ENCODE measurements around the gene PNMA6A.
"Not testable (repeated sequence)": the region's sequence is repeated elsewhere in the genome, so short reads cannot be mapped to it uniquely, and the experiment has no call there.

Gene PNMA6A

GRCh38 chrX:153071909-153072583, at the start of gene PNMA6A:
Gene PNMA6A (plus strand): TSS chrX:153072454. CDS start chrX:153073063, 609 bp downstream.
- DNase-seq: not testable (repeated sequence)

DNA sequence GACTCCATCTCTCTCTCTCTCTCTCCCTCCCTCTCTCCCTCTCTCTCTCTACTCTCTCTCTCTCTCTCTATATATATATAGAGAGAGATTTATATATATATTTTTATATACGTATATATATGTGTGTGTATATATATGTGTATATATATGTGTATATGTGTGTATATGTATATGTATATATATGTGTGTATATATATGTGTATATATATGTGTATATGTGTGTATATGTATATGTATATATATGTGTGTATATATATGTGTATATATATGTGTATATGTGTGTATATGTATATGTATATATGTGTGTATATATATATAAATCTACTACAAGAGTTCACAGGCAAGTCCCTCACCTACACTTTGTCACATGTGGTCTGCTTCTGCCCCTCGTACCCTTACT, 45.8 kb upstream of the PNMA6A start:
- DNase-seq: not testable (repeated sequence)

DNA sequence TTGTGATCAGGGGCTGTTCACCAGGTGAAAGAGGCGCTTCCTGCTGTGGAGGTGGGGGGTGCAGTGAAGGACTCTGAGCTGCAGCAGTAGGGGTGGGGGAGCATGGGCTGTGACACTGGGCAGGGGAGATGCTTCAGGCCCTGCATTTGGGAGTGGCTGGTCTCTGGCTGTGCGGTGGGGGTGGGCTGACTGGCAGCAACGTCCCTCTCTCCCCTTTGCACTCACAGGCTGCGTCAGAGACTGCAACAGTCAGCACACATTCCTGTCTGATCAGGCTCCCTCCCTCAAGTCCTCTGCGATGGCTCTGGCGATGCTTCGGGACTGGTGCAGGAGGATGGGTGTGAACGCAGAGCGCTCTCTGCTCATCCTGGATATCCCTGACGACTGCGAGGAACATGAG, 43.8 kb upstream of the PNMA6A start:
- not testable (repeated sequence) for DNase-seq

GRCh38 chrX:153029162-153029561, 43.1 kb upstream of the PNMA6A start:
- DNase-seq: no peak

DNA sequence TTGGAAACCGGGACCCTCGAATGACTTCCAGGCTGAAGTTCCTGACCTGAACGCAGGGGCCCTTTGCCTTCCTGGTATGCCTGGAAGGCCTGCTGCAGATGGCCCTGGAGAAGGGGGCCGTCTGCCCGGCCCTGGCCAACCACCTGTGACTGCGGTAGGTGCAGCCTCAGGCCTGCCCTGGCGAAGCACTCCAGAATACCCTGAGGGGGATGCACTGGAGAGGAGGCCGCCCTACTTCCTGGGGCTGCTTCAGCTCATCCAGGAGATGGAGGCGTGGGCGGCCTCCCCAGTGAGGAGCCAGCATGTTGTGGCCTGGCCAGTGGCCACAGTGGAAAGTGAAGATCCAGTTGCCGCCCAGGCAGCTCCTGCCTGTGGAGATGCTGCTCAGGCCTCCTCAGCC, 42.4 kb upstream of the PNMA6A start:
- no peak for DNase-seq

DNA sequence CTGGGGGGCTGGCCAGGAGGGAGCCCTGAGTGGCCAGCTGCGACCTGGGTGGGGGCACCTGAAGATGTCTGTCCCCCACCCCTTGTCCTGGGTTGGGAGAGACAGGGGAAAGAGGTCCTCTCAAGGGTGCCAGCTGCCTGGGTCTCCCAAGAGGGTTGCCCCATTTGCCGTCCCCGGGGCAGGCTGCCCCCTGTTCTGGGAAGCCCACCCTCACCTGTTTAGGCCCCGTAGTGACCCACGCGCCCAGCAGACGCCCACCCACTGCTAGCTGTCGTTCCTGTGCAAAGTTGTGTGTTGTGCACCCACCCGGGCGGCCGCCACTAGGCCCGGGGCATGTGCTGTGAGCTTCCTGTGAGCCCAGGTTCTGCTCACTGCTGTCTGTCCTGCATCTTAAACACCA, 41.5 kb upstream of the PNMA6A start:
- no peak for DNase-seq

GRCh38 chrX:153032397-153033118, 39.7 kb upstream of the PNMA6A start:
- peak; percentile 34 for DNase-seq

GRCh38 chrX:153049093-153049492, 23.2 kb upstream of the PNMA6A start:
- no peak for DNase-seq

- DNase-seq: no peak
These were observed 19.7 kb upstream of the PNMA6A start for GRCh38 chrX:153052534-153052933.

DNA sequence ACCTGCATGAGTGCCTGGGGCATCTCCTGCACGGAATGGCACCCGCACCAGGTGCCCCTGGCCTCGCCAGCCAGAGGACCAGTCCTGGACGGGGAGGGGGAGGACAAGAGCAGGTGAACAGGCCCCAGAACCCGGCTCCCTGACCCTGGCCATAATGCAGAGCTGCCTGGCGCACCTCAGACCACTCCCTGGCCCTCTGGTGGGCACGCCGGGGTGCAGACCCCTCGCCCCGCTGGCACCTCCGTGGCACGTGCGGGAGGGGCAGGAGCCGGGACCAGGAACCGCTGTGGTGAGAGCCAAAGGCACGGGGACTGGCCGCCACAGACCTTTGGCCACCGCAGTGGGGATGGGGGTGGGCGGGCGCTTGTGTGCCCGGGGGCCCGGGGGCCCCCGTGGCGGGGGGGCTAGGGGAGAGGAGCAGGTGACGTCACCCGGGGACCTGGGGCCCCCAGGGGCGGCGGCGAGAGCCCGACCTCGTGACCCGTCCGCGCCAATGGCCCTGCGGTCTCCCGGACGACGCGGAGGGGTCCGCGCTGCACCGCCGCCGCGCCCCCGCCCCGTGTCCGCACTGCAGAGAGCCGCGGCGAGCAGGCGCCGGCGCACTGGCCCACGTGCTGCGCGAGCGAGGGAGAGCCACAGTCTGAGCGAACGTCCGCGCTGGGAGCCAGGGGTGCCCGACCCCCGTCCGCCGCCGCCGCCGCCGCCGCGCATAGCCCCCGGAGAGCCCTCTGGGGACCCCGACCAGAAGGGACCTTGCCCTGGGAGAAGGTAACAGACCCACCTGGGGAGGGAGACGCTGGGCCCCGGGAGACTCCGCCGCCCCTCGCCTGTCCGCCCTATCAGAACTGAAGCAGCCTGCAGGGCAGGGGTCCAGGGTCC, 16.1 kb upstream of the PNMA6A start, which contains the start of gene PNMA3:
Gene PNMA3, plus strand, starts transcription at position 600 of the 879 bp plus-strand sequence. CDS start 586 bp downstream, outside the sequence.
- DNase-seq: no peak

DNA sequence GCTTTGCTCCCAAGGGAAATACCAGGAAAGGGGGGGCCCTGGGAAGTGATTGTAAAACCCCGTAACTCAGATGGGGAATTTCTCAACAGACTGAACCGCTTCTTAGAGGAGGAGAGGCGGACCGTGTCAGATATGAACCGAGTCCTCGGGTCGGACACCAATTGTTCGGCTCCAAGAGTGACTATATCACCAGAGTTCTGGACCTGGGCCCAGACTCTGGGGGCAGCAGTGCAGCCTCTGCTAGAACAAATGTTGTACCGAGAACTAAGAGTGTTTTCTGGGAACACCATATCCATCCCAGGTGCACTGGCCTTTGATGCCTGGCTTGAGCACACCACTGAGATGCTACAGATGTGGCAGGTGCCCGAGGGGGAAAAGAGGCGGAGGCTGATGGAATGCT, 15.0 kb upstream of the PNMA6A start:
- no peak for DNase-seq

- no peak for DNase-seq
These were observed 12.8 kb upstream of the PNMA6A start for GRCh38 chrX:153059191-153060094.

- DNase-seq: no peak
These were observed 12.2 kb upstream of the PNMA6A start for GRCh38 chrX:153060095-153060445.

GRCh38 chrX:153061732-153062131, 10.5 kb upstream of the PNMA6A start:
- DNase-seq: no peak

GRCh38 chrX:153063315-153063714, 8.9 kb upstream of the PNMA6A start:
- no peak for DNase-seq

DNA sequence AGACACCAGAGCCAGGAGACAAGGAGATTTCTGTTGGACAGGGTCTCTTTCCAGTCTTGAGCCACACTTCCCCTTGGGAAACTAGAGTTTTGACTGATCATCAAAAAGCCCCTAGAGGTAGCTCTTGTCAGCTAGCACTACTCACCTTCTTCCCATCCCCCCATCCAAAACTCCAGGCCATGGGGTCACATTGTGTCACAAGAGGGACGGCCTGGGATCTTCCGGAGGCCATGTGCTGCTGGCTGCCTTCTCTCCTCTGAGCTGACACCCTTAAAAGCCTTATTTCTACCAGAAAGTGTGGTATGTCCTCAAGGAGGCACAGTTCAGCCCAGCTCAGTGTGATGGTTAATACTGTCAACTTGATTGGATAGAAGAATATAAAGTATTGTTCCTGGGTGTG, 8.2 kb upstream of the PNMA6A start:
- DNase-seq: no peak

- DNase-seq: no peak
These were observed 6.9 kb upstream of the PNMA6A start for GRCh38 chrX:153065389-153065788.

DNA sequence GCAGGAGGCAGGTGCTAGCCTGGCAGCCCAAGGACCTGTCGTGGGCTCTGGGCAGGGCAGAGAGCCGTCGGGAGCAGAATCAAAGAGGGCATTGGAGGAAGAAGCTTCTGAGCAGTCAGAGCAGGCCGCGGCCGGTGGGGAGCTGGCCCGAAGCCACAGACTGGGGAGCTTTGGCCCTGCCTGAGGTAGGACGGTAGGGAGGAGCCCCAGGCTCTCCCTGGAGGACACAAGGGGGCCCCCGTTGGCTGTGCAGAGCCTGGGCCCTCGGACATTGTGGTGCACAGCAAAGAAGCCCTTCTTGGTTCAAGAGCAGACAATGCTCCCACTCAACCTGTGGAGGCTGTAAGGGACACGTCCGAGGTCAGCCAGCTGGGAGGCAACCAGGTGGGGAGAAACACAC, 5.9 kb upstream of the PNMA6A start:
- not testable (repeated sequence) for DNase-seq

- not testable (repeated sequence) for DNase-seq
These were observed 1.1 kb downstream of the PNMA6A start for GRCh38 chrX:153073331-153073730.

DNA sequence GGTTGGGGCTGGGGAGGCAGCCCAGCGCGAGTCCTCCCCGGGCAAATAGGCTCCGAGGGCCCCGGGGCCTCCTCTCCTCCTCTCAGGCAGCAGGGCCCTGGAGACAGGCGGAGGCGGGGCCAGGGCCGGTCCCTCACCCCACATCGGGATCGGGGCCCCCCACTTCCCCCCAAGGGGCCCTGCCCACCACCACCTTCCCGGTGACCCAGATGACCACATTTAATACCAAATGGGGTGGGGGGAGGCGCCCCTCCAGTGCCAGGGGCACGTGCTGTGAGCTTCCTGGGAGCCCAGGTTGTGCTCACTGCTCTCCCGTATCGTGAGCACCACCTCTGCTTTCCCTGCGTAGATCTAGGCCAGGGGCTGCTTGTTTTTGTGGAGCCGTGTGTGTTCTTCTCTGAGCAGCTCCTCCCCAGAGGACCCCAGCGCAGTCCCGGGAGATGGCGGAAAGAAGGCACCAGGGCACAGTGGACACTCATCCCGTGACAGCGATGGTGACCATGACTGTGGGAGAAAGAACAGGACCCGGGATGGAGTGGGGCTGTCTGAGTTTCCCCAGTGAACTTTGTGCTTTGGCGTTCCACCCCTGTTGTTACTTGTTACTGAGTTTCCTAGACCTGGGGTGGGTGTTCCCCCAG, 2.1 kb downstream of the PNMA6A start:
- no peak for DNase-seq

DNA sequence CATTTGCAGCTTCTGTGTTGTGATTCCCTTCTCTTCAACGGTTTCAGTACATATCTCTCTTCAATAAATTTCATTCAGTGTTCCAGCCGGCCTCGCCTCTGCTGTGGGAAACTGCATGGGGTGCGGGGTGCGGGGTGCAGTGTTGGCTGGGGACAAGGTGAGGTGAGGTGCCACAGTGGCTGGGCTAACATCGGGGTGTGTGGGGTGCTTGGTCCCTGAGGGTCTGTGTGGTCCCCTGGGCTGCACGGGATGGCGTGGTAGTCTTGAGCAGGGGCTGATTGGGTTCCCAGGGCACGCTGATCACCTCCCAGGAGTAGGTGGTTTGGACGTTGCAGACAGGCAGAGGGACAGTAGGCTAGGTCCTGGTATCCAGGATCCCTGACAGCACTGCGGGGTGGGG, 2.7 kb downstream of the PNMA6A start:
- DNase-seq: peak; percentile 1

DNA sequence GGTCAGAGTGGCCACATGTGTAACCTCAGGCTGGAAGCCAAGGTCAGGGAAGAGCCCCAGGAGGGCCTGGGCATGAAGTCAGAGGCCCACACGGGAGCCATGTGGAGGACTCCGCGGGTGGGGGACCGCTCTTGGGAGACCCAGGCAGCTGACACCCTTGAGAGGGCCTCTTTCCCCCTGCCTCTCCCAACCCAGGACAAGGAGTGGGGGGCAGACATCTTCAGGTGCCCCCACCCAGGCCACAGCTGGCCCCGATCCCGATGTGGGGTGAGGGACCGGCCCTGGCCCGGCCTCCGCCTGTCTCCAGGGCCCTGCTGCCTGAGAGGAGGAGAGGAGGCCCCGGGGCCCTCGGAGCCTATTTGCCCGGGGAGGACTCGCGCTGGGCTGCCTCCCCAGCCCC, 3.1 kb downstream of the PNMA6A start:
- no peak for DNase-seq
